ENCODE measurements around the gene SREBF2.

The SREBF2 gene

DNA sequence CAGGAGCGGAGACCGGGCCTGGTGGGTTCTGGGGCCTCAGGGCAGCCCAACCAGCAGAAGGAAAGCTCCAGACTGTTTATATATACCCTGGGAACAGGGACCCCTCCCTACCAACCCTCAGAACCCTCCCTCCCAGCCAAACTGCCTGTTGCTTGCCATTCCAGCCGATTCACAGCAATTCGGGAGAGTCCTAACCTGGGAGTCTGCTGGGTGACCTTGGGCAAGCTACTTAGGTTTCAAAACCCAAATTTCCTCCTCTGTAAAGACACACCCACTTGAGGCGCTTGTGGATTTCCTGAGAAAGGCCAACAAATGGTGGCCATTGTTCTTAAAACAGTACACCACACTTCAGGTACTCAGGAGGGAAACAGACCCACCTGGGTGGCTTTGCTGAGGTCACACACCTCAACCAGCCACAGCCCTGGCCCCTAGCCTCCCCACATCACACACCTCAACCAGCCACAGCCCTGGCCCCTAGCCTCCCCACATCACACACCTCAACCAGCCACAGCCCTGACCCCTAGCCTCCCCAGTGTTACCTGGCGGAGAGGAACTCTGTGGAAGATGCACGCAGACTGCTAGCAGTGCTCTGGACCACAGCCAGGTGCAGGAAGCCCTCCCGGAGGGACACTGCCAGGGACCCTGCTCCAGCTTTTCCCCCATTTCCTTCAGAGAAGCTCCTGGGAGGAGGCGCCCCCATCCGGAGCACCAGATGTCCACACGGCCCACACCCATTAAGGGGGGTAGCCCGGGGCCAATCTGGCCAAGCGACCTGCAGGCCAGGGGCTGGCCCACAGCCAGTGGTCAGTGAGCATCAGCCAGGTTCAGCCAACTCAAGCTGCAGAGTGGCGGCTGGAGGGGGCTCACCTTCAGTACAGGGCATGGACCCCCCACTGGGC is 75.8 kb downstream of the SREBF2 start:
- no peak for DNase-seq (ENCODE audit: low spot score)

DNA sequence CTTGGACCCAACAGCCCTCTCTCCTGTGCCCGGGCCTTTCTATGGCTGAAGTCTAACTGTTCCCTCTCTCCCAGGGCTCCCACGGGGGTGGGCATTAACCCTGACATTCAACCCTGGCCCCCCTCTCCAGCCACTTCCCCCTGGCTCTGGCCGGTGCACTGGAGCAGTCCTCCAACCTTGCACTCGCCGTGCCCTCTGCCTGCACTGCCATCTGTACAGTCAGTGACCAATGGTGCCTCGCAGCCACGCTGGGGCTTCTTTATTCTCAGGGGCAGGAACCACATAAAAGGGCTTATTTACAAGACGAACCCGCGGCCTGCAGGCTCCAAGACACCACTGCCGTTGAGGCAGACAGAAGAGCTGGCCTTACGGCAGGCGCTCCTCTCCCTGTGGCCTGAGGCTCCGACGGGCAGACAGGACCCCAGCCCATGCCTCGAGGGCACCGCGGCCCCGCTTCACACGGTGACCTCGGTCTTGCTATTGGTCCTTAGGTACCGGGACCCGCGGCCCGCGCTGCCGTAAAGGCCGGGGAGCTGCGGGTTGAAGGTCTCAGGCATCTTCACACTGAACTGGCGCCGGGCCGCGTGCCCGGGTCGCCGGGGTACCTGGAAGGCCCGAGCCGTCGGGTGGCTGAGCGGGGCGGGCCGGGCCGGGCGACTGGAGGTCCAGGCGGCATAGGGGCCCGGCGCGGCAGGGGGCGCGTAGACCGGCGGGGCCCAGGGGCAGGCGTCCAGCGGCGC is 76.6 kb downstream of the SREBF2 start:
- no peak for DNase-seq (ENCODE audit: low spot score)

DNA sequence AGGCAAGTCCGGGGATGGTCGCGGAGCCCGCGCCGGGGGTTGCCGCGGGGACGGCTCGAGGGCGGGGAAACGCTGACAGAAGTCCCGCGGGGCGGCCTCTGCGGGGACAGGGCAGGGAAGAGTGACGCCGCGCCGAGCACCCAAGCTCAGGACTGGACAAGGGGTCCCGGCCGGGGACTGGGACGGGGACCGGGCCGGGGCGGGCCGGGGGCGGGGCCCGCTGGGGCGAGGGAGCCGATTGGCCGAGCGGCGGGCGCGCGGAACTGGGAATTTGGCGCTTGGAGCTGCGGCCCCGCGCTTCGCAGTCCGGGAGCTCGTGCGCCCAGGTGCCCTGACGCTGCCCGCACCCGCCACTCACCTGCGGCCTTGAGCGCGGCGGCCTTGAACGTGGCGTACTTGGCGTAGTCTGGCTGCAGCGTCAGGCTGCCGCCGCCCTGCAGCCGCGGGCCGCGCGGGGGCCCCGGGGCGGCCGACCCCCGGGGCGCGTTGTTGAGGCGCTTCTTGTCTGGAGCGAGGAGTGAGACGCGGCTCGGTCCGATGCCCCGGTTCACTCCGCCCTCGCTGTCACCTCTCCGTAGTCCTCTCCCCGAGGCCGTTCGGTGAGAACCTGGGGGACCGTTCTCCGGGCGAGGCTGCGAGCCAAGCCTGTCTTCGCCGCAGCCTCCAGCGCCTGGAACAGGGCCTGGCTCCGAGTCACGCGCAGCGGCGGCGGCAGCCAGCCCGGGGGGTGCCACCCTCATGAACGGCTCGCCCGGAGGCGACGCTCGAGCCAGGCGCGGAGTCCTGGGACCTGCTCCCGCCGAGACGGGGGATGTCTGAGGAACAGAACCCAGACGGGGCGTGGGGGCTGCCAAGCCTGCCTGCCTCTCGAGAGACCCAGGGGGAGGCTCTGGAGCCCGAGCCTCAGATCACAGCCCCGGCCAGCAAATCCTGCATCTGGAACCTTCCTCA is 77.4 kb downstream of the SREBF2 start:
- no peak for DNase-seq (ENCODE audit: low spot score)

DNA sequence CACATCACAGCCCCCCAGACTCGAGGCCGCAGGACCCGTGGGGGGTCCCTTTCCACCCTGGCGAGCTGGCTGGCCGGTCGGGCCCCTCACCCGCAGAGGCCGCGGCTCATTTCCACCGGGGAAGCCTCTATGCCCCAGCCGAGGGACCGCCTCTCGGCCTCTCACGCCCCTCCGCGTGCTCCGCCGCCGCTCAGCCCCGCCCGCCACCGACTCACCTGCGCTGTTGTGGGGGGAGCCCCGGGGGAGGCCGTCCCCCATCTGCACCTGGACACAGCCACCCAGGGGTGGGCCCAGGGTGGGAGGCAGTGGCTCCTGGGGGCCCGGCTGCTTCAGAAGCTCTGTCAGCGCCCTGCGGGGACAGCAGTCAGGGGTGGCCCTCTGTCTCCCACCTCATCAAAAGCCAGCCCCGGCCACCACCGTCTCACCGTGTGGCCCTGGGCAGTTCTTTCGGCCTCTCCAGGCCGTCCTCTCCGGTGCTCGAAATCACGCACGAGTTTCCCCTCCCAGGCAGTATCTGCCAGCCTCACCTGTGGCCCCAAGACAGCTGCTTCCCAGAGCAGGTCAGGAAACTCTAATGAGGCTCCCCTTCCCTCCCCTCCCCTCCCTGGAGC is 78.2 kb downstream of the SREBF2 start:
- DNase-seq (ENCODE audit: low spot score): no peak

DNA sequence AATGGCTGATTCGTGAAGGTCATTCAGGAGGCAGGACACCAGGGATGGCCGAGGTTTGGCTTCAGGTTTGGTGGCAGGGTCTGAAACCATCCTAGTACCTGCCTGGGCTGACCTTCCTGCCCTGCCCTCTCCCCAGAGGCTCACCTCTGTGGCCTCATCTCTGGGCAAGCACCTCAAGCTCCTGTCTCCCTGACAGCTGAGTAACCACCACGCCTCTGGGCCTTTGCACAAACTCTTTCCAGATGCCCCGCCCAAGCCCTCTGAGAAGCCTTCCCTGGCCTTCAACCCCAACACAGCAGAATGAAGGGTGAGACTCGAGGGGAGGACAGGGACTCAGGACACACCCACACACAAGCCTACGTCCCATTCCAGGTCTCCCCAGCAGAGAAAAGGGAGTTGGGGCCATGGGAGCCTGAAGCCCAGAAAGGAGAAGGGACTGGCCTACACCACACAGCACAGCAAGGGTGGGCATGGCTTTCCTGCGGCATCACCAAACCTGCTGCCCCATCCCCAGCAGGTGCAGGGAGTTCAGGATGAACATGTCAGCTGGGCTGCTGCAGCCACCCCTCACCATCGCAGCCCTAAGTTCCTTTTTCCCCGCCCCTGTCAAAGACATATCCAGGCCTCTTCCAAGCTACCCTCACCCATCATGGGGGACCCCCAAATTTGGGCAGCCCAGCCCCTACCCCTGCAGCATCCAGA is 79.6 kb downstream of the SREBF2 start:
- no peak for DNase-seq (ENCODE audit: low spot score)

DNA sequence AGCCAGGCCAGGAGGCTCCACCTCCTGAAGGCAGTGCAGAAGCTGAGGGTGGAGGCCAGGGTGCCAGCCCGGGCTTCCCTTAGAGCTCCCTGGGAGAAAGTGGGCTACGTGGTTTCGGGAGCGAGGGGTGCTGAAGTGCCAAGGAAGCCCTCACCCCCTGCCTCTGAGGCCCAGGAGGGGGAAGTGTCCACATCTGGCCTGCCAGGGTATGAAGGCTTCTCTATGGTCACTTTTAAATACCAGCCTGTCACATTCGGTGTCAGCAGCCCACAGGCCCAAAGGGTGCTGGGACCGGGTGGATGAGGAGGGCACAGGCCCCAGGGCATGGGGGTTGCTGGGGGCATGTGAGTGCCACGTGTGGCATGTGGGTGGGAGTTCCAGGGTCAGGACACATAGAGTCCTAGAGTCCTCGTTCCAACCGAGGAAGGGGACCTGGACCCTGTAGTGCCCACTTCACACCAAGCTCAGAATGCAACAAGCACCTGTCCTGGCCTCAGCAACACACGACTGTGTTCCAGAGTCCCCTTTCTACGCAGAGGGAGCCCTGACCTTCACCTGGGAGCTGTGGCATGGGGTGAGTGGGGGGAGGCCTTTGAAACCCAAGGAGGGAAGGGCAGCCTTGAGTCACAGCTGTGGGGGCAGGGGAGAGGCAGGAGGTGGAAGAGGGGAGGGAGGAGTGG is 80.3 kb downstream of the SREBF2 start:
- no peak for DNase-seq (ENCODE audit: low spot score)

DNA sequence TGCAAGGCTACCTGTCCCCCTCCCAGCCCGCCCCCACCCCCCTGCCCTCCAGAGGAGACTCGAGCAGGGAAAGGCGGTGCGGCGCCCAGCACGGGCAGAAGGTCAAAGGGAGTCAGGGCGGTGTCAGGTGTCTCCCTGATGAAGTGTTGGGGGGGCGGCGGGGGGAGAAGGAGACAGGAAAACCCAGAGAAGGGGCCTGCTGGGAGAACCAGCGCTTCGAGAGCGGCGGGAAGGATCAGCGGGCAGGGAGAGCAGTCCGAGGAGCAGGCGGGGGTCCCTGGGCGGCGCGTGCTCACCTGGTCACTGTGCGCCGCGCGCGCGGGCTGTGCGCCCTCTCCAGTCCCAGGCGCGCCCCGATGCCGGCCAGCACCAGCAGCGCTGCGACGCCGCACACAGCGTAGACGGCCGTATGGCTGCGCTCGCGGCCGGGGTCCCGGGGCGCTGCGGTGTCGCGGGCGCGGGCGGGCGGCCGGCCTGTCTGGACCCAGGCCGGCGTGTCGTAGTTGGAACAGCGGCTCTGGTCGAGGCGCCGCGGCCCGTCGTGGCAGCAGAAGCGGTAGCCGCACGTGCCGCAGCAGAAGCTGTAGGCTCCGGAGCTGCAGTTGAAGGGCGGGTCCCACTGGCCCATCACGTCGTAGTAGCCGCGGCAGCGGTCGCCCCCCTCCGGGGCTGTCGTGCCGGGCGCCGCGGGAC is 81.1 kb downstream of the SREBF2 start:
- no peak for DNase-seq (ENCODE audit: low spot score)

DNA sequence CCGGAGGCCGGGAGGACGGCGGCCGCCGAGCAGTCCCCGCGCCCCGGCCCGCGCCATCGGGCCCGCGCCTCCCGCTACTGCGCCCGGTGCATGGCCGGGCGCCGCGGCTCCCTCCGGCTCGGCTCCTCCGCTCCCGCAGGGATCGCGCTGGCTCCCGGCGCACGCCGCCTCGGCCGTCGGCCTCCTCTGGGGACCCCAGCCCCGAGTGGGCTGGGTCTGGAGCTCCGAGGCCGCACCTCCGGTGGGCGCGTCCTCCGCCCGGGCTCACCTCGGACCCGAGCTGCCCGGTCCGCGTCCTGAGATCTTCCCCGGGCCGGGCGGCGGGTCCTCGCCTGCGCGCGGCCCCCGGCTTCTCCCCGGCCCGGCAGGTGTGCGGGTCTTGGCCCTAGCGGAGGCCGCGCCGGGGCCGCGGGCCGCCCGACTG is 81.7 kb downstream of the SREBF2 start:
- DNase-seq (ENCODE audit: low spot score): no peak

DNA sequence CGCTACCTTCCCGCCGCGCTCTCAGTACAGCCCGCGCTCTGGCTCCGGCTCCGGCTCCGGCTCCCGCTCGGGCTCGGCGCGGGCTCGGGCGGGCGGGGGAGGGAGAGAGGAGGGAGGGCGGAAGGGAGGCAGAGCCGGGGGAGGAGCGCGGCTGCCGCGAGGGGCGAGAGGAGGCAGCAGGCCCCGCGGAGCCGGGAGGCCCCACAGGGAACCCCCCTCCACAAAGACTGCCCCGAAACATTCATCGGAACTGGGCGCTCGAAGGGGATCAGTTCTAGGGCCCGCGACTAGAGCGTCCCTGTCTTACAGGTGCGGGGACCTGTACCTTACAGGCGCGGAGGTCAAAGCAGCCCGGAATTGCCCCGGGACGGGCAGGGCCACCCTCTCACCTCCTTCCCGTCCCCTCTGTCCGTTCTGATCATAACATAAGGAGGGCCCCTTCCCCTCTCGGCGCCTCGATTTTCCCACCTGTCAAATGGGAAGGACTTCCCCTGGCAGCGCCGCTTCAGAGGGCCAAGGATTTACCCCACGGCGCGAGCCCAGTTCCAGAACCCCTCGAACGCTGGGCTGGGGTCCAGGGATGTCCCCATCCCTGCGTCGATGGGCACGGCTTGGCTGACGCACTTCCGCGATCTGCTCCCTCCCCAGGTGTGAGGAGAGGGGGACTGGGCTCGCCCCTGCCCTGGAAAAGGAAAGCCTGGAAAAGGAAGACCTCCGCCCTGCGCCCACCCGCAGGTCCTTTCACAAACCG is 82.3 kb downstream of the SREBF2 start, which contains the start of gene SHISA8:
Gene SHISA8, minus strand, starts transcription at position 40 of the 751 bp plus-strand sequence. CDS start 407 bp downstream, outside the sequence.
- no peak for DNase-seq (ENCODE audit: low spot score)

DNA sequence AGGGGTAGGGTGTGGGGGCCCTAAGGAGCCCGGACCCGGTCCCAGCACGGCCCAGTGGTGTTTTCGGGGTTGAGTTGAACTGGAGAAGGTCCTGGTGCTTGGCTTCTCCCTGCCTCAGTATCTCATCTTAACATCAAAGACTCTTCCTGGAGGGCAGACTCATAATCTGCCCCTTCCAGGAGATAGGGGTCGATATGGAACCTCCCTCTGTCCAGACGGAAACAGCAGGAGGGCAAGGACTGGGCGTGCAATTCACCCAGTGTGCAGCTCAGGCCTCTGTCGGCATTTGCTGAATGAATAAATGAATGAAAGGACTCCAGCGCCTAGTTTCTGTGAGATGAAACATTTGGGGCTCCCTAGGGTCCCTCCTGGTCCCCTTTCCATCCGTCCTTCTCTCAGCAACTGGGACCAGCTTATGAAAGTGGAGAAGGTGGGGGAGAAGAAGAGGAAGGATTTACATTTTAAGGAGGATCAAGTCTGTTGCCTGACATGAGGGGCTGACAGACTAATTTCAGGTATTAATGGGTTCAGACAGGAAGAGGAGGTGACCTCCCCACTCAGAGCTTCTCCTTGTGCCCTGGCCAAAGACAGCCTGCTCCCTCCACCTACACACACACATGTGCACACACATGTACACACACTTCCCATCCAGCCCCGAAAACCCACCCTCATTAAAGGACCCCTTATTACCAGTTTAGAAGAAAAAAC is 83.0 kb downstream of the SREBF2 start:
- no peak for DNase-seq (ENCODE audit: low spot score)

DNA sequence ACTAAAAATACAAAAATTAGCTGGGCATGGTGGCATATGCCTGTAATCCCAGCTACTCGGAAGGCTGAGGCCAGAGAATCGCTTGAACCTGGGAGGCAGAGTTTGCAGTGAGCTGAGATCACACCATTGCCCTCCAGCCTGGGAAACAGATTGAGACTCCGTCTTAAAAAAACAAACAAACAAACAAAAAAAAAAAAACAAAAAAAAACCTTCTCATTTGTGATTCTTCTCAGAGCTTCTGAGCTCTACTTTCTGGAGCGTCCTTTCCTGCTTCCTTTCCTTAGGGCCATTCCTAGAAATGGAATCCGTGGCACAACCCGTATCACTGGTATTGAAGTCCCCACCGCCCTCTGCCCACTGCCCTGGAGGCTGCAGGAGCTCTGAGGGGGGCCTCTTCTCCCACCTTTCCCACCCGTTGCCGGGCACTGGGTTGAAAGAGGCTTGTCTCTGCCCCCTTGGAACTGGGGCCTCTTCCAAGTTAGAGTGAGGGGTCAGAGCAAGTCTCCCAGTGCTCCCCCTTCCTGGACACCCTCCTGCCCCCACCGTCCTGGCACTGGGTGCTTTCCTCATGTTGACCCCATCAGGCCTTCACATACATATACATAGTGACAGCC is 83.9 kb downstream of the SREBF2 start:
- DNase-seq (ENCODE audit: low spot score): no peak

DNA sequence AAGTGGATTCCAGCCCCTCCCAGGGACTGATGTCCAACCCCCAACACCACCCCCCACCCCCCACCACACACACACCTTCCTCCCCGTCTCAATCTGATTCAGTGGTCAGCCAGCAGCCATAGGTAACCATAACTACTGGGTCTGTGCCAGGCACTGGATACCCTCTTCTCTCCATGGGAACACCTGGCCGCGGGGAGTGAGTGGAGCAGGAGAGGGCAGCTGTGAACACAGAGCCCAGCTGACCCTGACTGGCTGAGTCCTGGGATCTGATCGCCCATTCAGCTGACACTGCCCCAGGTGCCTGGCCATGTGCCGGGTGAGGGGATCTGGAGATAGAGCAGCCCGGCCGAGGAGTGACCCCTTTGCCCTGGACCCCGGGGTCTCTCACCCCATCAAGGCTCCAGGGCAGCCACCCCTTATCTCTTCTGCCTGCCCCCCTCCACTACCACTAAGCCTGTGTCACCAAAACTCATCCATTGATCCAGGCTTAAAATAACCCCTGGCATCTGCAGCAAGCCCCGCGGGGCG is 84.5 kb downstream of the SREBF2 start:
- DNase-seq (ENCODE audit: low spot score): no peak

DNA sequence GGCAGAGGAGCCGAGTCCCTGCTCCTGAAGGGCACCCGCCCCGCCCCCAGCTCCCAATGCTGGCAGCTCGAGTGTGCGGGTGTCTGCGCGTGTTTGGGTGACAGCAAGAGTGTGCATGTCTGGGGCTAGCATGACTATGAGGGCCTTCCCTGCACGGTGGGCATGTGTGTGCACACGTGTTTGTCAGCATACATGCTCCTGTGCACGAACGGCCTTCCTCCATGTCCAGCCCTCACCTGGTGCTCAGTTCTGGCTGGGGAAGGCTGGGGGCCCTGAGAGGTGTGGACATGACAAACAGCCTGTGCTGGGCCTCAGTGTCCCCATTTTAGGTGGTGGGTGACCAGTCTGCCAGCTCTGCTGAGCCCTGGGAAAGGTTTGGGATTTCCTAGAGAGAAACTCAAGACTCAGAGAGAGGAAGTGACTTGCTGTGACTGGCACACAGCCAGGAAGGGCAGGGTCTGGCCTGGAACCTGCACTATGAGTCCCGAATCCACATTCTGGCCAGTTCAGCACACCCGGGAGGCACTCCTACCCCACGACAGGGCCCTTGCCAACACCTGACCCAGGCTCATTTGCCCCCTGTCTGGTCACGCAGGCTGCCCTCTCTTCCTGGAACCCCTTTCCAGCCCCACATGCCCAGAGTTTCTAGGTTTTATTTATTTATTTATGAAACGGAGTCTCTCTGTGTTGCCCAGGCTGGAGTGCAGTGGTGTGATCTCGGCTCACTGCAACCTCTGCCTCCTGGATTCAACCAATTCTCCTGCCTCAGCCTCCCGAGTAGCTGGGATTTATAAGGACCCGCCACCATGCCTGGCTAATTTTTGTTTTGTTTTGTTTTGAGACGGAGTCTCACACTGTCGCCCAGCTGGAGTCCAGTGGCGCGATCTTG is 85.2 kb downstream of the SREBF2 start:
- DNase-seq (ENCODE audit: low spot score): peak; percentile 77

DNA sequence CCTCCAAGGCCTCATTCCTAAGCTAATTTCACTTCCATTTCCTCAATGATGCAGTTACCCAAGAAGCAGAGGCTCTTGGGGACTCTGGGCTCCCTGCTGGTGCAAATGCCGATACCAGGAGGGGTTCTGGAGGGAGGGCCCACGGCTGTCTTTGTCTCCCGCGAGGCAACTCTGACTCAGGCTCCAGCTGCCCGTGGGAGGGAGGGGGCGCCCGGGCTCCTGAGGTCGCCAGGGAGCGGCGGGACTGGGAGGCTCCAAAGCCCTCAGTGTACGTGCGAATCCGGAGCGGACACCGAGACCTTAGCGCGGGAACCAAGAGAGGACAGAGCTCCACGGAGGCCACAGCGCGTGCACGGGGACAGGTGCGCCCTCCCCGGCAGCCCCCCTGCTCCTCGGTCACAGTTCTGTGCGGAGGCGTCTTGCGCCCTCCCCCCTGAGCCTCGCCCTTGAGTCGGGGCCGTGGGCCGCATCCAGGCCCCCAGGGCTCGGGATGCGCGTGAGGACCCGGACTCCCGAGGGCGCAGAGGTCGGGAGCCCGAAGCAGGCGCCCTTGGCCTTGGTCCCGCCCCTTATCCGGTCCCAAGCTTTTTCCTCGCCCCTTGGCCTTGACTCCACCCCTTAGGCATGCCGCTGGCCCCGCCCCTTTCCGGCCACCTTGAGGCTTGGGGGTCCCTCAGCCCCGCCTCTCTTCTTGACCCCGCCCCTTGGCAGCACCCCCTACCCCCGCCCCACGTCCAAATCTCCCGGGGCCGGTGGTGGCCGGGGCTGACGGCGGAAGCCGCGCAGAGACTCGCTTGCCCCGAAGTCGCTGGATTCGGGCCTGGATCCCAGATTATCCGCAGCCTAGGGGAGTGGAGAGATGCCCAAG is 86.7 kb downstream of the SREBF2 start:
- DNase-seq (ENCODE audit: low spot score): no peak

DNA sequence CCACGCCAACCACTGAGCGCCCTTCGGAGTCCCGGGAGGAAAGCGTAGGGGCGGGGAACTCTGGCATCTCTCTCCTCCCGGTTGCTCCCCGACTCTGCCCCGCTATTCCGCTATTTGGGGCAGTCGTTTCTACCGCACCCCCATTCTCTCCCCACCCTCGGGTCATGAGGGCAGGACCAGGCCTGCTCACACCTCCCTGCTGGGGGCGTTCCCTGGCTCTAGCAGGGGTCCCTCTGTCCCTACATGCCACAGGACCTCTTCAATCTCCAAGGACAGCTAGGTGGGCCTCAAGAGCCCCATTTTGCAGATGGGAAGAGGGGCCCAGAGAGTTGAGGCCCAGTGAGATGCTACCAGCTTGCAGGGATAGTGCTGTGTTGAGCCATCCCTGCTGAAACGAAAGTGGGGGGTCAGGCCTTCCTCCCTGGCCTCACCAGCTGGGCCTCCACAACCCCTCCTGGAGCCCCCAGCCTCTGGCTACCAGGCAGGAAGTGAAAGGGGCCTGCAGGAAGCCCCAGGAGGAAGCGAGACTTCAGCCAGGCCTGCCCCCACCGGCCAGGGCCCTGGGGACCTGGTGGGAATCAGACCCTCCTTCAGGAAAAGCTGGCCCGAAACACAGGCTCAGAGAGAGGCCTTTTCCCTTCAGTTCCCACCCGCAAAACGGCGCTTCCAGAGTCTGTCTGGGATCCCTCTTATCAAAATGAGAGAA is 87.5 kb downstream of the SREBF2 start:
- no peak for DNase-seq (ENCODE audit: low spot score)
